Small intestine (tissue), 7 donors: ENCODE results near the gene TBX20. TPM values are rescaled to one million over a fixed set of nuclear protein-coding genes. Genes with fewer than 3 reads are reported as not detected.
"Not testable (repeated sequence)": the region's sequence is repeated elsewhere in the genome, so short reads cannot be mapped to it uniquely, and the experiment has no call there.

Experiments
- DNase-seq, 2 donors: peaks; one replicate each; pipeline versions ENCODE4 v3.0.0 to v3.0.0-alpha.2; 2013
- FAIRE-seq: peaks from 2 replicates; lab custom pipeline; 2012; peaks lifted over from hg19 to GRCh38; lab: Jason Lieb, UNC
- H3K27ac ChIP-seq, 3 donors: one replicate each; pipeline ENCODE4 v1.5.1; 2013; ENCODE audit warnings: low read length in 2 of 3, mild to moderate bottlenecking in 2 of 3, control low read depth in 1 of 3, inconsistent platforms in 1 of 3, low read depth in 1 of 3, moderate library complexity in 1 of 3
- H3K27me3 ChIP-seq, 3 donors: one replicate each; pipeline ENCODE4 v1.6.1; 2013; ENCODE audit warnings: low read length in 3 of 3, inconsistent platforms in 1 of 3; ENCODE audit not compliant: control insufficient read depth in 3 of 3, insufficient read depth in 3 of 3
- H3K36me3 ChIP-seq, 3 donors: one replicate each; pipeline ENCODE4 v1.6.1; 2013; ENCODE audit warnings: low read length in 3 of 3, inconsistent platforms in 1 of 3, low read depth in 1 of 3, mild to moderate bottlenecking in 1 of 3, moderate library complexity in 1 of 3; ENCODE audit not compliant: control insufficient read depth in 3 of 3, insufficient read depth in 2 of 3
- H3K4me1 ChIP-seq, 3 donors: one replicate each; pipeline ENCODE4 v1.6.1; 2013; ENCODE audit warnings: low read length in 2 of 3, inconsistent platforms in 1 of 3, low read depth in 1 of 3, mild to moderate bottlenecking in 1 of 3, moderate library complexity in 1 of 3; ENCODE audit not compliant: control insufficient read depth in 3 of 3, insufficient read depth in 2 of 3
- H3K4me3 ChIP-seq, 3 donors: one replicate each; pipeline ENCODE4 v1.5.1; 2013; ENCODE audit warnings: low read length in 3 of 3, control low read depth in 1 of 3, inconsistent platforms in 1 of 3, low read depth in 1 of 3, mild to moderate bottlenecking in 1 of 3, moderate library complexity in 1 of 3
- H3K9me3 ChIP-seq, 2 donors: one replicate each; pipeline ENCODE4 v1.6.1; 2013; ENCODE audit warnings: low read depth in 1 of 2, low read length in 1 of 2; ENCODE audit not compliant: control insufficient read depth in 2 of 2, insufficient read depth in 1 of 2
- WGBS, 3 donors: extraction: QIAGEN DNeasy Blood & Tissue Kit; methylation state at CpG; one replicate each; pipeline ENCODE4 v1.1.7; 2013; 5-methylcytosine and 5-hydroxymethylcytosine counted together
- polyA plus RNA-seq, 4 donors: library from polyadenylated mRNA; stranded (reverse) in 3 of 4; unstranded in 1 of 4; fragments of 200-250 nt in 3 of 4; fragments of 120-200 nt in 1 of 4; gene quantifications; one replicate each; pipeline versions ENCODE4 v1.2.1 to v1.2.3, GENCODE V29; 2013
- donor health status: healthy with polysubstance abuse.
- donor health status: control.
- donor health status: control.
- donor health status: Bipolar disorder and iron deficiency.
- donor health status: healthy.

The TBX20 gene
- polyA plus RNA-seq, 4 donors, result 0.03 TPM; not detected in 3

DNA sequence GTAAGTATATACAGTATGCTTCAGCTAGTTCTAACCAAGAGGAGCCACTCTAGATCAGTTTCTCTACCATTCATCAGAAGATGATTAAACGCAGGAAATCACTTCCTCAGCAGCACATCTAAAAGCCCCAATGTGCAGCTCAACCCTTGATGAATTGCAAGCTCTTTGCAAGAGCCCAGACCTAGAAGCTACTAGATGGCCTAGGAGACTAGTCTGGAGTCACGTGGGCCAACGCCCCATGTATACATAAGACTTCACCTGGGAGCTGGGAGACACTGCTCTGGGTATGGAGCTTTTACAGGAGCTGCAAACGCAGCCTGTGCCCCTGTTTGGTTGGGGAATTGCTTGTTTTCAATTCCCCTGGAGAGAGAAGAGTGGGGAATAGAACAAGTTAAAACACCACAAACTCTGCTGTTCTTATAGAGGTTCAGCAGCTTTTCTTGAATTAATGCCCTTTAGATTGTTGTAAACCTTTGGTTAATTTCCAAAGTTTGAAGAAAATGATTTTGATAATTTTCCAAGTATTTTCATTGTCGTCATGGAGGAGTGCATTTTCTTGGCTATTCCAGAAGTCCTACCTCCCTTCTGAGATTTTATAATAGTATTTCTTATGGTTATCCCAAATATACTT, 69.9 kb downstream of the TBX20 start:
- not testable (repeated sequence) for H3K4me1 ChIP-seq, H3K9me3 ChIP-seq, H3K36me3 ChIP-seq, FAIRE-seq, H3K27ac ChIP-seq, H3K4me3 ChIP-seq, DNase-seq
- peaks cover 0 to 23% (median 1%) of the 10 kb centered on the region in 3 donors for H3K27me3 ChIP-seq
- WGBS, 3 donors, result 33 to 77% (median 47%) methylated on average over 4 to 5 of the region's 5 CpGs

DNA sequence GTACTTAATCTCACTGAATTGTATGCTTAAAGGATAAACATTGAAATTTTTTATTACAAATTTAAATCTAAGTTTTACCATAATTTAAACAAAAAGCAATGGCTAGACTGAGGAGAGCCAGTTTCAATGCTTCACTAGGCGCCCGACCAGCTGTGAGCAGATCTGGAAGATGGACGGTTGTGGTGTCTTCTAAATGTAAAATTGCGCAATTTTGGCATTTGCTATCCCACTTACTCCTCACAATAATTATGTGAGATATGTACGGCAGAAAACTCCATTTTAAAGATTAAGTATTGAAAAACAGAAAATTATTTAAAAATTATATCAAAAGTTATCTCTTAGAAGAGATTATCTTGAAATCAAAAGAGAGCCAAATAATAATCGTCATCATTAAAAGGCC, 73.2 kb downstream of the TBX20 start:
- not testable (repeated sequence) for H3K27me3 ChIP-seq, H3K27ac ChIP-seq, H3K9me3 ChIP-seq, FAIRE-seq, H3K36me3 ChIP-seq, DNase-seq, H3K4me1 ChIP-seq, H3K4me3 ChIP-seq
- 78 to 93% (median 80%) methylated on average over 6 of the region's 6 CpGs for WGBS, 3 donors

DNA sequence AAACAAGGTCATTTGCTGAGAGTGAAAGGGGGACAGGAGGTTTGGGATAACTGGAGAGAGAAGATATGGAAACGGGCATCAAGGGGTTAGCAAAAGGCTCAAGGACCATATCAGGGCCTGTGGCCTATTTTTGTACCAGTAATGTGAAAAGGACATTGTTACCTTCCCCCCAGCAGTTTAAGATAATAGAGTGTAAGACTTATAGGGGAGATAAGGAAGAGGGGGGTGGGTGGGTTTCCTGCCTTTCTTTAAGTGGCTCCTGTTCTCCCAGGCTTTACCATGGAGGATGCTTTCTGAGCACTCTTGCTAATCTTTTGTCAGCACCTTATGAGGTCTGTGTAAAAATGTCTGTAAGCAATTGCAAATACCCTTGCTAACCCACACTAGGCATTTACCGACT, 80.7 kb downstream of the TBX20 start:
- not testable (repeated sequence) for H3K9me3 ChIP-seq, H3K4me3 ChIP-seq, H3K4me1 ChIP-seq, H3K27me3 ChIP-seq, H3K36me3 ChIP-seq, H3K27ac ChIP-seq, FAIRE-seq, DNase-seq
- 43 to 55% (median 48%) methylated on average over 2 of the region's 2 CpGs for WGBS, 3 donors

DNA sequence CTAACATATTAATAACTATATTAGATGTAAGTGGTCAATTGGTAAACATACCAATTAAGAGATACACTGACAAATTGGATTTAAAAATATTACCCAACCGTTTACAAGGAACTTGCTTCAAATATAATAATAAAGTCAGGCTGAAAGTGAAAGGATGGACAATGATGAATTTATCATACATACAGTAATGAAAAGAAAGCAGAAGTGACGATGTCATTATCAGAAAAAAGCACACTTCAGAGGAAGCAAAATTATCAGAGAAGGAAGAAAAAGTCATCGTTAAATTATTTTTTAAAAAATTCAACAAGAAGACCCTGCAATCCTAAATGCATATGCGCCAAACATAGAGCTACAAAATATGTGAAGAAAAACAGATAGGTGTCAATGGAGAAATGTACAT, 81.8 kb downstream of the TBX20 start:
- not testable (repeated sequence) for H3K36me3 ChIP-seq, DNase-seq, H3K4me3 ChIP-seq, H3K4me1 ChIP-seq, H3K27ac ChIP-seq, FAIRE-seq, H3K9me3 ChIP-seq, H3K27me3 ChIP-seq
- WGBS, 3 donors, result 54 to 62% (median 60%) methylated on average over 4 of the region's 4 CpGs

DNA sequence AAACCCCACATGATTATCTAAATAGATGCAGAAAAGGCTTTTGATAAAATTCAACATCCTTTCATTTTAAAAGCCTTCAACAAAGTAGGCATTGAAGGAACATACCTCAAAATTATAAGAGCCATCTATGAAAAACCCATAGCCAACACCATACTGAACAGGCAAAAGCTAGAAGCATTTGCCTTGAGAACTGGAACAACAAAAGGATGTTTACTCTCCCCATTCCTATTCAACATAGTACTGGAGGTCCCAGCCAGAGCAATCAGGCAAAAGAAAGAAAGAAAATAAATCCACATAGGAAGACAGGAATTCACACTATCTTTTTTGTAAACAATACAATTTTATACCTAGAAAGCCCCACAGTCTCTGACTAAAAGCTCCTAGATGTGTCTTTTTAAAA, 86.2 kb downstream of the TBX20 start:
- not testable (repeated sequence) for FAIRE-seq, H3K4me1 ChIP-seq, H3K4me3 ChIP-seq, H3K27me3 ChIP-seq, H3K9me3 ChIP-seq, DNase-seq, H3K36me3 ChIP-seq, H3K27ac ChIP-seq

DNA sequence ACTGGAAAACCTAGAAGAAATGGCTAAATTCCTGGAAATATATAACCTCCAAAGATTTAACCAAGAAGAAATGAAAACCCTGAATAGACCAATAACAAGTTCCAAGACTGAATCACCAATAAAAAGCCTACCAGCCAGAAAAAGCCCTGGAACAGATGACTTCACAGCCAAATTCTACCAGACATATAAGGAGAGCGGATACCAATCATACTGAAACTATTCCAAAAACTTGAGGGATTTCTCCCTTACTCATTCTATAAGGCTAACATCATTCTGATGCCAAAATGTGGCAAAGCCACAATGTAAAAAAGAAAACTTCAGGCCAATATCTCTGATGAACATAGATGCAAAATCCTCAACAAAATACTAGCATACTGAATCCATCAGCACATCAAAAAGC, 86.7 kb downstream of the TBX20 start:
- H3K27ac ChIP-seq, H3K4me1 ChIP-seq, H3K9me3 ChIP-seq, H3K36me3 ChIP-seq, H3K4me3 ChIP-seq, DNase-seq, H3K27me3 ChIP-seq, FAIRE-seq: not testable (repeated sequence)
- 87 to 92% (median 88%) methylated on average over 1 of the region's 1 CpG for WGBS, 3 donors

DNA sequence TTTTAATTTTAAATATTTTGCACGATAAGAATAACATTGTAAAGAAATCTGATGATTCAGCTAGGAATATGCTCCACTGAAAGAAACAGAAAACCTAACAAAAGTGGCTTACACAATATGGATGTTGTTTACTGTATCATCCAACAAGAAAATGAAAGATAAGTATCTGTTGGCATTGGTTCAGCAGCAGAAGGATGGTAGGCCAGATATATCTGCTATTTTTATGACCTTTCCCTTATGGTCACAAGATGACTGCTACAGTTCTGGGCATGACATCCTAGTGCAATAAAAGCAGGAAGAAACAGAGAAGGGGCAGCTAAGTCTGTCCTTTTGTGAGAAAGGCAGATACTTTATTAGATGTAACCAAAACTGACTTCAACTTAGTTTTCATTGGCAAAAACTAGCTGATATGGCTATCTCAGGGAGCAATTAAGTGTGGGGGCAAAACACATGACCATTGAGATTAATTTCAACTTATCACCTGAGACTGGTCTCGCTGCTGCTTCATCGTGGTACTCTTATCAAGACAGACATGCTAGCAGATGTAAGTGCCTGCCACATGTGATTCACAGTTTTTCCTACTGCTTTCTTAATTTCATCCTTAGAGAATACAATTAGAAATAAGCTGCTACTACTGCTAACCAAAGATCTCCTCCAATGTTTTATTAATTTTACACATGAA, 92.7 kb downstream of the TBX20 start:
- H3K4me1 ChIP-seq, H3K9me3 ChIP-seq, H3K4me3 ChIP-seq, H3K27ac ChIP-seq, H3K27me3 ChIP-seq, DNase-seq, H3K36me3 ChIP-seq: not testable (repeated sequence)
- WGBS, 3 donors, result 28 to 32% (median 31%) methylated on average over 3 of the region's 3 CpGs
- FAIRE-seq, result peak; percentile 49
